Keratinocyte (primary cell): ENCODE results near the gene TMC1. TPM values are rescaled to one million over a fixed set of nuclear protein-coding genes. Genes with fewer than 3 reads are reported as not detected.
A peak's percentile ranks its signal among the peaks of the same experiment; 100 is the strongest.
"Not testable (repeated sequence)": the region's sequence is repeated elsewhere in the genome, so short reads cannot be mapped to it uniquely, and the experiment has no call there.

ENCODE experiments used
- DNase-seq: peaks from one replicate; pipeline ENCODE4 v3.0.0-alpha.2; 2011; ENCODE audit warnings: low read depth, missing footprints, low spot score
- FAIRE-seq: peaks from 2 replicates; lab custom pipeline; 2011; peaks lifted over from hg19 to GRCh38; lab: Jason Lieb, UNC
- H2AFZ ChIP-seq: 2 replicates; pipeline ENCODE4 v1.6.0; 2012; ENCODE audit warnings: low read length, control low read depth, inconsistent platforms; ENCODE audit not compliant: control insufficient read depth
- H3K27ac ChIP-seq: 2 replicates; pipeline ENCODE4 v1.5.1; 2011; ENCODE audit warnings: low read length; ENCODE audit not compliant: control insufficient read depth, insufficient read depth
- H3K27me3 ChIP-seq: 3 replicates; pipeline ENCODE4 v1.6.0; 2011; ENCODE audit warnings: low read length; ENCODE audit not compliant: control insufficient read depth, insufficient read depth; ENCODE audit errors: extremely low read depth
- H3K36me3 ChIP-seq, 2 experiments: 2 replicates in 1 of 2; 3 replicates in 1 of 2; pipeline ENCODE4 v1.5.1; 2011; ENCODE audit warnings: low read length in 2 of 2, mild to moderate bottlenecking in 1 of 2; ENCODE audit not compliant: control insufficient read depth in 2 of 2, insufficient read depth in 2 of 2; ENCODE audit errors: extremely low read depth in 1 of 2
- H3K4me1 ChIP-seq: 3 replicates; pipeline ENCODE4 v1.5.1; 2011; ENCODE audit warnings: low read length; ENCODE audit not compliant: control insufficient read depth, insufficient read depth; ENCODE audit errors: extremely low read depth
- H3K4me2 ChIP-seq: 3 replicates; pipeline ENCODE4 v1.6.0; 2011; ENCODE audit warnings: low read depth, low read length; ENCODE audit not compliant: control insufficient read depth, insufficient read depth; ENCODE audit errors: extremely low read depth
- H3K4me3 ChIP-seq, 3 experiments: fragments of 200-600 bp in 1 of 3; sonication (generic) in 1 of 3; 2 replicates in 2 of 3; 3 replicates in 1 of 3; pipeline ENCODE4 v1.5.1; 2011 to 2016; ENCODE audit warnings: low read length in 3 of 3, mild to moderate bottlenecking in 3 of 3, control low read depth in 2 of 3, inconsistent platforms in 1 of 3, low read depth in 1 of 3, mixed read lengths in 1 of 3, mixed run types in 1 of 3, moderate library complexity in 1 of 3; ENCODE audit not compliant: control insufficient read depth in 2 of 3, insufficient read depth in 2 of 3; ENCODE audit errors: extremely low read depth in 1 of 3
- H3K79me2 ChIP-seq: 2 replicates; pipeline ENCODE4 v1.6.0; 2012; ENCODE audit warnings: low read length; ENCODE audit not compliant: control insufficient read depth, insufficient read depth
- H3K9ac ChIP-seq: 3 replicates; pipeline ENCODE4 v1.6.0; 2011; ENCODE audit warnings: low read length; ENCODE audit not compliant: control insufficient read depth, insufficient read depth; ENCODE audit errors: extremely low read depth
- H3K9me1 ChIP-seq: 3 replicates; pipeline ENCODE4 v1.6.0; 2011; ENCODE audit warnings: low read length; ENCODE audit not compliant: control insufficient read depth, insufficient read depth; ENCODE audit errors: extremely low read depth
- H3K9me3 ChIP-seq: 2 replicates; pipeline ENCODE4 v1.5.1; 2012; ENCODE audit warnings: low read depth, low read length; ENCODE audit not compliant: control insufficient read depth
- H4K20me1 ChIP-seq: 3 replicates; pipeline ENCODE4 v1.6.0; 2011; ENCODE audit warnings: low read length; ENCODE audit not compliant: control insufficient read depth, insufficient read depth; ENCODE audit errors: extremely low read depth
- CTCF ChIP-seq, 3 experiments: IDR thresholded peaks in 1 of 3; conservative IDR thresholded peaks in 1 of 3; optimal IDR thresholded peaks in 1 of 3; 2 replicates in 2 of 3; 3 replicates in 1 of 3; pipeline versions ENCODE3 to v1.5.1; 2011; ENCODE audit warnings: low read length in 3 of 3, mild to moderate bottlenecking in 3 of 3, moderate library complexity in 2 of 3, control low read depth in 1 of 3, inconsistent platforms in 1 of 3; ENCODE audit not compliant: insufficient read depth in 2 of 3; ENCODE audit errors: extremely low read depth in 1 of 3
- EZH2 ChIP-seq: IDR thresholded peaks from one replicate; pipeline ENCODE4 v1.6.1; 2012; ENCODE audit warnings: inconsistent platforms, mild to moderate bottlenecking, low read length, moderate library complexity
- dilution Hi-C: fragments of 300-500 bp; cut with MboI; formaldehyde crosslinking; loops from one replicate; pipeline ENCODE4 v1.7.0; 2020; ENCODE audit warnings: low sequenced_read_pairs; ENCODE audit not compliant: extremely low pct_ligation_motif_present
- polyA plus RNA-seq, 5 experiments: library from polyadenylated mRNA; depleted of rRNA in 3 of 5; stranded (reverse) in 3 of 5; stranded (forward) in 1 of 5; unstranded in 1 of 5; fragments of >200 nt; gene quantifications; 1 replicate in 1 of 5; 2 replicates in 3 of 5; 3 replicates in 1 of 5; pipeline versions ENCODE4 v1.2.1 to v1.2.3, GENCODE V29; 2011 to 2012; ENCODE audit warnings: missing spikeins in 2 of 5, low read depth in 1 of 5, low replicate concordance in 1 of 5

Gene TMC1
- polyA plus RNA-seq, 1 donor (not counting 4 experiments of a cell fraction or from before 2014, with no cell fraction given) = 0.05 TPM

GRCh38 chr9:72509635-72510034, 11.8 kb upstream of the TMC1 start:
- Histone ChIP-seq H3K9me1 (no peaks in the 10 kb centered on the region), H3K36me3 (no peaks in the 10 kb centered on the region), H2AFZ (peak overlapping the region; percentile 58), H3K27me3 (no peaks in the 10 kb centered on the region), H3K4me3 (no peak overlapping the region), H3K9ac (no peak overlapping the region), H4K20me1 (no peaks in the 10 kb centered on the region), H3K4me1 (peaks cover 11% of the 10 kb centered on the region), H3K27ac (peak overlapping the region; percentile 67), H3K79me2 (no peaks in the 10 kb centered on the region), H3K4me2 (no peak overlapping the region), H3K9me3 (no peaks in the 10 kb centered on the region)
- DNase-seq (no peak), FAIRE-seq (no peak)
- no peak for TF ChIP-seq EZH2
- no peak for TF ChIP-seq CTCF (optimal IDR thresholded peaks at IDR 0.05 in 1 of 3, IDR thresholded peaks at IDR 0.05 in 1 of 3, conservative IDR thresholded peaks at IDR 0.05 in 1 of 3; ENCODE audit: extremely low read depth in 1 of 3, insufficient read depth in 2 of 3, low read length in 3 of 3)
- dilution Hi-C loops = no loop called here

- H3K9ac ChIP-seq, H3K79me2 ChIP-seq, H3K27ac ChIP-seq, H3K9me3 ChIP-seq, H2AFZ ChIP-seq, H3K27me3 ChIP-seq, dilution Hi-C loops, H3K4me2 ChIP-seq, H4K20me1 ChIP-seq, FAIRE-seq, DNase-seq, H3K9me1 ChIP-seq, H3K36me3 ChIP-seq, H3K4me3 ChIP-seq: not testable (repeated sequence)
- peaks cover 12% of the 10 kb centered on the region for H3K4me1 ChIP-seq
These were observed 397 bp upstream of the TMC1 start for GRCh38 chr9:72521011-72521410.
